HG03342 (cell line): ENCODE results near the gene CNTNAP2.

Experiments used
- ATAC-seq: cut with Tn5 transposase; IDR thresholded peaks from one replicate; pipeline ENCODE4 v1.9.1; 2021; ENCODE audit warnings: mild to moderate bottlenecking, moderate library complexity; ENCODE audit not compliant: unreplicated experiment

The CNTNAP2 gene

DNA sequence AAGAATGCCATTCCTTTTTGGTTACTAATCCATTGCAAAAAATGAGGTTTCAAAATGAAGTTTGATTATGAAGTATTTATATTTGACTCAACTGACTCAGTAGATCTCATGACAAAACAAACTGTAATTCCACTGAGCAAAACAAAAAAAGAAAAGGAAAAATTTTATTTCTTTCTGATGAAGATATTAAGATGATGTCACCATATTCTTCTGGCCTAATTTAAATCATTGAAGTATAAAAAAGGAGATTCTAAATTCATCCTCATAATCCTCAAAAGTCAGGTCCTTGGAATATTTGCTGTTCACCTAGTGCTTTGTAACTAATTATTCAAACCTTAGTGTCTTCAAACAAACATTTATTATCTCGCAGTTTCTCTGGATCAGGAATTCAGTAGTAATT is 1183.7 kb downstream of the CNTNAP2 start:
- ATAC-seq = no peak

DNA sequence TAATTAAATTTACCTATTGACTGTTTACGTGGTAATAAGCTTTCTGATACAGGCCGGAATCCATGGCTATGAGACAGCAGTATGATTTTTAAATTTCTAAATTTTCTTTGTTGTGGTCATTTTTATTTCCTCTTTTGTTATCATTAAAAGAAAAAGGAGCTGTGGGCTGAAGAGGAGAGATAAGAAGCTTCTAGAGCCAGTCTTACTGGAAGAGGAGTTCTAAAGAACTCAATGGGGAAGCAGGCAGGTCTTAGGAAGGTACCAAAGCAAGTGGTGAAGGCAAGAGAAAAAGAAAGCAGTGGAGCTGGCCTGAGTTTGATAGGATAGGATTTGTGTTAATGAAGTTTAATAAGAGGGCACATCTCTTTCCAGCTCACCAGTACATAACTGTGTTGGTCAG is 1187.8 kb downstream of the CNTNAP2 start:
- no peak for ATAC-seq

DNA sequence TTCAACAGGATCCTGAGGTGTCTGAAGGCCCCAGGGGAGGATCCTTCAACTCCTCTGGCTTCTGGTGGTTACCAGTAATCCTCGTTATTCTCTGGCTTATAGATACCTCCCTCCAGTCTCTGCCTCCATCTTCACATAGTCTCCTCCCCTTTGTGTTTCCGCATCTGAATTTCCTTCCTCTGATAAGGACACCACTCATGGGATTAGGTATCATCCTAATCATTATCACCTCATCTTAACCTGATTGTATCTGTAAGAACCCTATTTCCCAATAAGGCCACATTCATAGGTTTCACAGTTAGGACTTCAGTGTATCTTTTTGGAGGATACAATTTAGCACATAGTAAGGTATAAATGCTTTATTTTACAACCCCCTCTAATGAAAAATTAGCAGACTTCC is 1189.2 kb downstream of the CNTNAP2 start:
- no peak for ATAC-seq

- no peak for ATAC-seq
Measured at GRCh38 chr7:147308539-147308938, 1191.9 kb downstream of the CNTNAP2 start.

GRCh38 chr7:147311336-147311735 is 1194.7 kb downstream of the CNTNAP2 start:
- ATAC-seq = no peak

DNA sequence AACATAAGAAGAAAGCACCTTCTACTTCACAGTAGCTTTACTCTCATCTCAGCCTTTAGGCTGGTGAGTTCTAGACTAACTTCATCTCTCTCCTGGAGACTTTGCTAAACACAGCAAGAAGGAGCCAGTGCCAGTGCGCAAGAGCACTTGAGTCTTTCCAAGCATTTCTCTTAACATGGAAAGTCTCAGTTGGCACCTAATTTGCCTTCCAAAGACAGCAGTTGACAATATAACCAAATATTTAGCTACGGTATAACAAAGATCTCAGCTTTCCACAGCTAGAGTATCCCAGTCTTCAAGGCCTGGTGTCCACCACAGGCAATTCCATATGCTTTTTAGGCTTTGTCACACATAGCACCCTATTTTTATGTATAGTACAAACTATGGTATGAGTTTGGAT is 1204.9 kb downstream of the CNTNAP2 start:
- ATAC-seq = no peak

DNA sequence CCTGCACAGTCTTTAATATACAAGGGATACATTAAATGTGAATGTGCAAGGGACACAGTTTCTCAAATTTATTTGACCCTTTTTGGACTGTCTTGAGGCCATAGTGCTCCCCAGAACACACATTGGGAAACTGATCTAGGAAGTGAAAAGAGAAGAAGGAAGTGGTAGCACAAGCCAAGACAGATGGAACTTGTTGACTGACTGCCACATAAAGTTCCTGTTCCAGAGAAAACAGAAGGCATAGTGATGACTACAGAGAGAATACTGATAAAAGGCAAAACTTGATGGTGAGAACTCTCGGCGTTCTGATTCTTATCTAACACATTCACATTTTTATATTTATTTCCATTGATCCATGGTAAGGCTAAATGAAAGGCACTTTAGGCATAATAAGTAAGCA is 1216.4 kb downstream of the CNTNAP2 start:
- no peak for ATAC-seq

DNA sequence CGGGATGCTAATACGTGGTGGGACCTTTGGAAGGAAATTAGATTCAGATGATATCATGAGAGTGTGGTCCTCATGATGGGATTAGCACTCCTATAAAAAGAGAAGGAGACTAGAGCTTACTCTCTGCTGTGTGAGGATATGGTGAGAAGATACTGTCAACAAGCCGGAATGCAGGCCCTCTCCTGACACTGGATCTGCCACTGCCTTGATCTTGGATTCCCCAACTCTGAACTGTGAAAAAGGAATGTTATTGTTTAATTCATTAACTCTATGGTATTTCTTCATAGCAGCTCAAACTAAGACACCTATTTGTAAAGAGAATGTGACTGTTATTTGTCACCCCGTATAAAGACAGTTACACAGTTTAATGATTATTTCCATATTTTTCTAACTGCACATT is 1246.5 kb downstream of the CNTNAP2 start:
- ATAC-seq = no peak

- ATAC-seq = no peak
Measured at GRCh38 chr7:147376192-147376591, 1259.6 kb downstream of the CNTNAP2 start.

DNA sequence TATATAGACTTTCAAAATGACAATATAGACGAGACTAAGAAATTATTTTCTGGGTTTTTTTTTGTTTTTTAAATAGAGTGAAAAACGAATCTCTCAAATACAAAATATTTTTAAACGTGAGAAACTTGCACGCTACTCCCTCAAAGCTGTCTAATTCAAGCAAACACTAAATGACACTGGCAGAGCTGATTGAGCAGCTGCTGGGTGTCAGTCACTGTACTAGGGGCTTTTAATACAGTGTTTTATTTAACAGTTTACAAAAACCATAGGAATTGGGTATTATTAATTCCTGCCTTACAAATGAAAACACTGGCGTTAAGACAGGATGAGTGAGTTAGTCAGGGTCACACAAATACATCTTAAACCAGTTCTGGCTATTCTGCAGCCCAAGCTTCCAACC is 1264.3 kb downstream of the CNTNAP2 start:
- no peak for ATAC-seq

GRCh38 chr7:147394329-147394728 is 1277.7 kb downstream of the CNTNAP2 start:
- no peak for ATAC-seq

DNA sequence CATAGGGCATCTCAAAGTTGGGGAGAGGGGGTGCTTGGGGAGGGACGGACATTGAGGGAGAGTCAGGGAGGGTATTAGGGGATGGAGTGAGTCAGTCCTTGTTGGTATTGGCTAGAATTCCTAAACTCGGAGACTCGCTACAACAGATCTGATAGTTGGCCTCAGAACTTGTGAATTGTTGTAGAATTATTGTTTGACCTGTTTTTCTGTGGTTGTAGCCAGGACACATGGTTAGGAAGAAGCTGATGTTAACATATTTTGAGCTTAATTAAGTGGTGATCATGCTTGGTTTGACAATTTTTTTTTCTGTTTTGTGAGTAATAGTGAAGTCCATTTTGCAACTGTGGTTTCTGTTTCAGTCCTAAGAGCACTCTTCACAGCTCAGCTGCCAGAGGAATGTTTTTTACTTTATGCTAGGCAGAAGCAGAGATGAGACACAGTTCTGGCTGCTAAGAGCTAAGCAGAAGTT is 1283.7 kb downstream of the CNTNAP2 start:
- ATAC-seq = no peak

DNA sequence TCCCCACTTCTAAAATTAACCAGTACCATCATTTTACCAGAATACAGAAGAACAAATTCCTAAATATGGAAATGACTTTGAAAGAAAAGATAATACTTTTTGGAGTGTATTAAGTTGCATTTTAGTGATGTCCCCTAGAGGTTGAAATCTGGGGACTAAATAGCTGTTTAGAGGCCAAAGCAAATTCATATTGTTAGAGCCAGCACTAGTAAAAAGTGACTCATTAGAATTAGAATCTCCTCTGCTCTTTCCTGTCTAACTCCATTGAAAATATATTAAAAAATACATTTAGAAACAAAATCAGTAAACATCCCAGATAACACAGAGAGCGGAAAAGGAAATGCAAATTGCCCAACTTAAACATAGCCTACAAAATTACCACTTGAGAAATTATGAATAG is 1284.3 kb downstream of the CNTNAP2 start:
- ATAC-seq = no peak

GRCh38 chr7:147405621-147406020 is 1289.0 kb downstream of the CNTNAP2 start:
- ATAC-seq = no peak

DNA sequence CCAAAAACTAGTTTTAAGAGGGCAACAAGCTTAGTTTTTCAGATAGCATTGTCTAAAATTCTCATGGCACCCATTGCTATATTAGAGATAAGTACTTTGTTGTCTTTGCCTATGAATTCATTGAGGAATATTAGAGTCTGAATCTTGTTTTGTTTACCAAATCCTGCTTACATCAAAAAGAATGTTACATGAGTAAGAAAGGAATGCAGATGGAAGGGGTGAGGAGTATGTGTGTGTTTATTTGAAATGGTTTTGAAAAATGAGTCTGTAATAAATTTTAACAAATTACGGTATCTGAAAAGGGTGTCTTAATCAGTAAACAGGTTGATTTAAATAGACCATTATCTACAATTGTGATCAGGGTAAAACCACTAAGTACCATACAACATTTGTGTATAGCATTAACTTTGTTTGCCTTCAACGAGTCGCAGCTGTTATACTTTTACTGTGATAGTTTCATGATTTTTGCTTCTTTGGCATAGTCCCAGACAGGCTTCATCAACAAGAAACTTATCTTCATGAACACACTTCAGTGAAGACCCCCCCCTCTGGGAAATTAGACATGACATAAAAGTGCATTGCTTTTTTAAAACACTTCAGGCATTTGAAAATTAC is 1290.0 kb downstream of the CNTNAP2 start:
- no peak for ATAC-seq

GRCh38 chr7:147411096-147411495 is 1294.5 kb downstream of the CNTNAP2 start:
- ATAC-seq = no peak

GRCh38 chr7:147412109-147412508 is 1295.5 kb downstream of the CNTNAP2 start:
- ATAC-seq = no peak

DNA sequence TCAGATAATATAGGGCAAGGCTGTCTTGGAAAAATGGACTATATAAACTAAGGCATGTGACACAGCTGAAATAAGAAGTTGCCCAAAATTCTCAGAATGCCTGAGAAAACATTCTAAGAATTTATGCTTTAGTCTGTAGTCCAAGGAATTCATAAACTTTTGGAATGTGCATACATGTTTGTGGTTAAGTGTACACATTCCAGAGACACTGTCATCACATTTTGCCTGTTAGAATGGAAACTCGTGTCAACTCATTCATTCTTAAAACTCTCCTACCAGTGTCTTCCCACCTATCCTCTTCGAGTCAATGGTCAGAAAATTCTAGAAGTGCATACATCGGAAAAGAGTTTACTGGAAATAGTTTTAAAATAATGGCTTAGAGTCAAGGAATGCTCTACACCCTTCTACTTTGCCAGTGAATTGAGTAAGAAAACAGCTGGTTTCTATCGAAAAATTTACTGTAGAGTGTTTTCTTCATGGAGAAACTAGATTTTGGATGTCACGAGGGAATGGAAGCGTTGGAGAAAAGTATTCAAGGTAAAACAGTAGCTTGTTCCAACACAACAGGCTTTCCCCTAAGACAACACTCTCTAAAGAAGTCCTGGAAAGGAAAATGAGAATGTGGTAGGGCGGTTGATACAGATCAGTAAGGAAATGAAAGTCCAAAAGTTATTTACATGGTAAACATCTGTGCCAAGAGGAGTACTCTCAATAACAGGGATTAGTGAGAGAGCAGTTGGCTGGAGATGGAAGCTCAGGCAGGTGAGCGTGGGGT is 1296.4 kb downstream of the CNTNAP2 start:
- ATAC-seq = no peak

- no peak for ATAC-seq
Measured at GRCh38 chr7:147413557-147413870, 1296.9 kb downstream of the CNTNAP2 start.

- no peak for ATAC-seq
Measured at GRCh38 chr7:147415991-147416390, 1299.4 kb downstream of the CNTNAP2 start.

DNA sequence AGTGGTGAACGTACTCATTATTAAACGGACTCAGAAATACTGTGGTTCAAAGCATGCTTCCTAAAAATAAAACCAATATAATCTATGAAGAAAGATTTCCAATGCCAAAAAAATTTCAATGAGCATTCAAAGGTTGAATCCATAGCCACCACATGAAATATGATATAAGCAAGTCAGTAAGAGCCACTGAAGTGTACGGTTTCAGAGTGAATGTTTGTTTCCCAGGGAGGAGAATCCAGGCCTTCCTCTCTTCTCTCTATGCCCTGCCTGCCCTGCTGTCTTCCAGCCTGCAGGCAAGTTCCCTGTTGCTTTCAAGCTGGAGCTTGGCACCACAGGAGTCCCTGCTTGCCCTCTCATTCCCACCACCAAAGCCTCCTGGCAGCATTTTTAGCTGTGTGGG is 1302.4 kb downstream of the CNTNAP2 start:
- ATAC-seq = no peak

DNA sequence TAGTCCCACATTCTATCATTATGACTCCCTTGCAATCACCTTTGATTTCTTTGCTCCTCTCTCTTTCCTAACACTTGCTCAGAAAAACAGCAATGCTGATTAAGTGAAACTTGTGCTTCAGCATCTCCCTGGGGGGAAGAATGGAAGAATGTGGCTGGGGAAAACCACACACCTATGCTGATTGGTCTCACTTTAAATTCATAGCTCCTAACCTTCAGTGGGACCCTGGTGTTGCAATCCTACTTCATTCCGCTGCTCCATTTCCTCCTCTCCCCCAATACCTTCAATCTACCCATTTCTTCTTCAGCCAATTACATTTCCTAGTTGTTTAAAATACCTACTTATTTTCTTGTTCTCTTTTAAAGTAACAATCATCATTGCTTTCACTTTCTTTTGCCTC is 1307.3 kb downstream of the CNTNAP2 start:
- no peak for ATAC-seq

DNA sequence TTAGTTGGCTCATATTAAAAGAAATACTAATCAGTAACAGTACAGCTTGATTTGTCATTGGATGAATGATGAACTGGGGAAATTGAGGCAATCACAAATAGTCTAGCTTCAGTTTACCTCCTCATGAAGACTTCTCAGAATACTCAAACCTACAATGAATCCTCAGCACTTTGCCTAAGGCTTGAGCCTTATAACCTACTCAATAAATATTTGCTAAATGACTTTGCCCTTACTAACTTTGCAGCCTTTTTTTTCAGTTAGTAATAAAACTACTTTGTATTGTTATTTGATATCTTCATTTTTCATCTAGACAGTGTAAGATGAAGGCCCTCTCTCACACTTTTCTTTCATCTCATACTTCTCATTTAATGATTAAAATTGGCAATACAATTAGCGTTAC is 1311.5 kb downstream of the CNTNAP2 start:
- ATAC-seq = no peak
